ENCODE data around the gene WDFY2. TPM values are rescaled to one million over a fixed set of nuclear protein-coding genes. Genes with fewer than 3 reads are reported as not detected.

The WDFY2 gene
- polyA plus RNA-seq, 3 donors: 6.5 to 40.1 (median 9.1) TPM

DNA sequence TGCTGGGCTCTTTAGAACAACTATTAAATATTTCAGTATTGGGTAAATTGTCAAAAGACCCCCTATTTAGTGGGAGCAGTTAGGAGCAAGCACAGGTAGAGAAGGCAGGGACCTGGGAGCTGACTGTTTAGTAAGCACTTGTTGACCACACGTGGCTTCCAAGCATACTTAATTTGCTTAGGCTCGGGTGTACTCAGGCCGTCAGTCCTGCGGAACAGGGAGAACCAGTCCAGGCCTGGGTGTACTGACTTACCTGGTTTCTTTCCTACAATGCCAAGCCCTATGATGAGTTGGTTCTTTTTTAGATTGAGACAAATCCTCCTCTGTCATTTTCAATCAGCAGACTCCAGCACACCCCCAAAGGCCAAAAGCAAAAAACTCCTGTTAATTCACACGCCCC, 90.0 kb downstream of the WDFY2 start:
- Mint-ChIP-seq H3K36me3 (peaks cover 22 to 35% of the 10 kb centered on the region in 2 donors), H3K27ac (peak overlapping the region in 3 of 7 donors; percentile 4 to 6 (median 4)), H3K27me3 (ENCODE audit: low read depth in 3 of 3) (peaks cover 0 to 2% (median 0%) of the 10 kb centered on the region in 3 donors), H3K4me1 (peaks cover 19% of the 10 kb centered on the region), H3K9me3 (peaks cover 0 to 3% (median 0%) of the 10 kb centered on the region in 7 donors), H3K4me3 (no peak overlapping the region)
- Histone ChIP-seq H3K9ac (ENCODE audit: insufficient read depth, low read length, poor library complexity, severe bottlenecking) (no peak overlapping the region), H3K27ac (ENCODE audit: low read depth in 1 of 2, low read length in 2 of 2) (peak overlapping the region in 1 of 2 donors; percentile 36), H3K4me3 (replicated peaks in 1 of 3; ENCODE audit: low read depth in 2 of 3, low read length in 3 of 3) (no peak overlapping the region), H4K20me1 (ENCODE audit: insufficient read depth, low read length) (peaks cover 97% of the 10 kb centered on the region), H3K79me2 (ENCODE audit: insufficient read depth, low read length) (peaks cover 100% of the 10 kb centered on the region), H3K36me3 (replicated peaks in 1 of 2; ENCODE audit: control insufficient read depth in 1 of 2, insufficient read depth in 2 of 2, low read length in 2 of 2) (peaks cover 7 to 19% of the 10 kb centered on the region in 2 donors), H3K4me1 (ENCODE audit: control insufficient read depth in 1 of 2, insufficient read depth in 2 of 2, low read length in 2 of 2) (peaks cover 7 to 19% of the 10 kb centered on the region in 2 donors), H3K4me2 (replicated peaks; ENCODE audit: extremely low read depth, low read length, poor library complexity, severe bottlenecking) (no peak overlapping the region), H2AFZ (ENCODE audit: insufficient read depth, low read depth, low read length, poor library complexity, severe bottlenecking) (no peak overlapping the region), H3K9me3 (replicated peaks in 1 of 2; ENCODE audit: control insufficient read depth in 1 of 2, insufficient read depth in 1 of 2, low read length in 2 of 2) (no peaks in the 10 kb centered on the region), H3K27me3 (ENCODE audit: control insufficient read depth in 2 of 2, insufficient read depth in 2 of 2, low read length in 2 of 2) (no peaks in the 10 kb centered on the region)
- intact Hi-C loops (cut with micrococcal nuclease): no loop called here
- TF ChIP-seq, protein P1, sequence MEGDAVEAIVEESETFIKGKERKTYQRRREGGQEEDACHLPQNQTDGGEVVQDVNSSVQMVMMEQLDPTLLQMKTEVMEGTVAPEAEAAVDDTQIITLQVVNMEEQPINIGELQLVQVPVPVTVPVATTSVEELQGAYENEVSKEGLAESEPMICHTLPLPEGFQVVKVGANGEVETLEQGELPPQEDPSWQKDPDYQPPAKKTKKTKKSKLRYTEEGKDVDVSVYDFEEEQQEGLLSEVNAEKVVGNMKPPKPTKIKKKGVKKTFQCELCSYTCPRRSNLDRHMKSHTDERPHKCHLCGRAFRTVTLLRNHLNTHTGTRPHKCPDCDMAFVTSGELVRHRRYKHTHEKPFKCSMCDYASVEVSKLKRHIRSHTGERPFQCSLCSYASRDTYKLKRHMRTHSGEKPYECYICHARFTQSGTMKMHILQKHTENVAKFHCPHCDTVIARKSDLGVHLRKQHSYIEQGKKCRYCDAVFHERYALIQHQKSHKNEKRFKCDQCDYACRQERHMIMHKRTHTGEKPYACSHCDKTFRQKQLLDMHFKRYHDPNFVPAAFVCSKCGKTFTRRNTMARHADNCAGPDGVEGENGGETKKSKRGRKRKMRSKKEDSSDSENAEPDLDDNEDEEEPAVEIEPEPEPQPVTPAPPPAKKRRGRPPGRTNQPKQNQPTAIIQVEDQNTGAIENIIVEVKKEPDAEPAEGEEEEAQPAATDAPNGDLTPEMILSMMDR (IDR thresholded peaks at IDR 0.05): no peak
- no peak for DNase-seq
- WGBS (ENCODE audit: insufficient coverage): 100% methylated on average over 1 of the region's 5 CpGs

DNA sequence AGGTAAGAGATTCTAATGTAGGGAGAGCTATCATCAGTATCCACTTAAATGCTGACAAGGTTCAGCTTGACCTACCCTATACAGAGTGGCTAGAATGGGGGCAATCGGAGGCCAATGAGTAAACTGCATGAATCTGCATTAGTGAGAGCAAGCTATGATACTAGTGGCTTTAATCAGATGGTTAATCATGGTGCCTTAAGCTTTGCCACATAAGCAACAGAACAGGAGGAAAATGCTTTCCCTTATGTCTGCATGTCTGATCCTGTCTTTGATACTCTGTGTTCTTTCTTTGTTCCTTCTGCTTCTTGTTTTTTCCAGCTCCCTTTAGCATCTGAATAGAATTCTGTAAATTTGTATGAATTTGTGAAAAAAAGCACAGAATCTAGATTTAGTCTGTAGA, 91.1 kb downstream of the WDFY2 start:
- Histone ChIP-seq H3K79me2 (ENCODE audit: insufficient read depth, low read length) (peaks cover 100% of the 10 kb centered on the region), H3K9ac (ENCODE audit: insufficient read depth, low read length, poor library complexity, severe bottlenecking) (no peak overlapping the region), H2AFZ (ENCODE audit: insufficient read depth, low read depth, low read length, poor library complexity, severe bottlenecking) (no peak overlapping the region), H3K4me2 (replicated peaks; ENCODE audit: extremely low read depth, low read length, poor library complexity, severe bottlenecking) (no peak overlapping the region), H3K27me3 (ENCODE audit: control insufficient read depth in 2 of 2, insufficient read depth in 2 of 2, low read length in 2 of 2) (no peaks in the 10 kb centered on the region), H3K4me1 (ENCODE audit: control insufficient read depth in 1 of 2, insufficient read depth in 2 of 2, low read length in 2 of 2) (peaks cover under 1 to 11% of the 10 kb centered on the region in 2 donors), H3K4me3 (replicated peaks in 1 of 3; ENCODE audit: low read depth in 2 of 3, low read length in 3 of 3) (no peak overlapping the region), H3K36me3 (replicated peaks in 1 of 2; ENCODE audit: control insufficient read depth in 1 of 2, insufficient read depth in 2 of 2, low read length in 2 of 2) (peaks cover 17 to 30% of the 10 kb centered on the region in 2 donors), H4K20me1 (ENCODE audit: insufficient read depth, low read length) (peaks cover 97% of the 10 kb centered on the region), H3K9me3 (replicated peaks in 1 of 2; ENCODE audit: control insufficient read depth in 1 of 2, insufficient read depth in 1 of 2, low read length in 2 of 2) (no peaks in the 10 kb centered on the region), H3K27ac (ENCODE audit: low read depth in 1 of 2, low read length in 2 of 2) (peak overlapping the region in 1 of 2 donors; percentile 37)
- Mint-ChIP-seq H3K4me1 (peaks cover 13% of the 10 kb centered on the region), H3K4me3 (no peak overlapping the region), H3K27ac (peak overlapping the region in 4 of 7 donors; percentile 30 to 40 (median 36)), H3K27me3 (ENCODE audit: low read depth in 3 of 3) (peaks cover 0 to 2% (median 0%) of the 10 kb centered on the region in 3 donors), H3K36me3 (peaks cover 28 to 40% of the 10 kb centered on the region in 2 donors), H3K9me3 (peaks cover 0 to 3% (median 0%) of the 10 kb centered on the region in 7 donors)
- no CpG with 5 or more reads among the region's 1 CpG for WGBS (ENCODE audit: insufficient coverage)
- intact Hi-C loops (cut with micrococcal nuclease): no loop called here
- DNase-seq: no peak
- TF ChIP-seq, protein P1 (IDR thresholded peaks at IDR 0.05): no peak
